Neural cell (in vitro differentiated cells): Measurements from ENCODE around the gene SH3D19. TPM values are rescaled to one million over a fixed set of nuclear protein-coding genes. Genes with fewer than 3 reads are reported as not detected.

Experiments
- H2AFZ ChIP-seq: fragments of 200-600, 300-800 bp; sonication (generic), shearing (Covaris generic); 2 replicates; pipeline ENCODE4 v1.6.0; 2014; ENCODE audit warnings: low read depth, mild to moderate bottlenecking, antibody characterized with exemption, low read length, moderate library complexity
- H3F3A ChIP-seq: fragments of 200-600 bp; shearing (Covaris generic); 2 replicates; pipeline ENCODE4 v1.6.1; 2016; ENCODE audit warnings: mild to moderate bottlenecking, moderate library complexity, mixed read lengths, antibody characterized with exemption, low read length; ENCODE audit not compliant: insufficient read depth, poor library complexity, severe bottlenecking
- H3K27ac ChIP-seq: fragments of 200-600, 300-800 bp; sonication (generic), shearing (Covaris generic); 2 replicates; pipeline ENCODE4 v1.5.1; 2014; ENCODE audit warnings: mild to moderate bottlenecking, low read length, moderate library complexity
- H3K27me3 ChIP-seq: fragments of 300-800, 200-600 bp; sonication (generic), shearing (Covaris generic); 2 replicates; pipeline ENCODE4 v1.6.0; 2014; ENCODE audit warnings: mild to moderate bottlenecking, low read depth, low read length, moderate library complexity; ENCODE audit not compliant: insufficient read depth
- H3K36me3 ChIP-seq: fragments of 300-800, 200-600 bp; sonication (generic), shearing (Covaris generic); 2 replicates; pipeline ENCODE4 v1.5.1; 2014; ENCODE audit warnings: mild to moderate bottlenecking, antibody characterized with exemption, low read length, moderate library complexity; ENCODE audit not compliant: insufficient read depth
- H3K4me2 ChIP-seq: fragments of 300-800, 200-600 bp; sonication (generic), shearing (Covaris generic); 2 replicates; pipeline ENCODE4 v1.6.0; 2014; ENCODE audit warnings: mild to moderate bottlenecking, low read length
- H3K4me3 ChIP-seq: fragments of 300-800, 200-600 bp; sonication (generic), shearing (Covaris generic); 2 replicates; pipeline ENCODE4 v1.5.1; 2014; ENCODE audit warnings: mild to moderate bottlenecking, low read length, moderate library complexity
- H3K79me2 ChIP-seq: fragments of 200-600 bp; shearing (Covaris generic); replicated peaks from 2 replicates; pipeline ENCODE4 v1.6.0; 2014; ENCODE audit warnings: mild to moderate bottlenecking, low read length, moderate library complexity; ENCODE audit not compliant: insufficient read depth
- H3K9ac ChIP-seq: fragments of 300-800, 200-600 bp; sonication (generic), shearing (Covaris generic); 2 replicates; pipeline ENCODE4 v1.6.1; 2016; ENCODE audit warnings: mild to moderate bottlenecking, low read length, mixed read lengths
- H3K9me2 ChIP-seq: fragments of 200-600 bp; shearing (Covaris generic); 2 replicates; pipeline ENCODE4 v1.6.1; 2016; ENCODE audit warnings: mild to moderate bottlenecking, low read length, mixed read lengths; ENCODE audit not compliant: insufficient read depth
- H3K9me3 ChIP-seq: fragments of 200-600, 300-800 bp; sonication (generic), shearing (Covaris generic); 2 replicates; pipeline ENCODE4 v1.6.1; 2016; ENCODE audit warnings: mild to moderate bottlenecking, mixed run types, low read length, moderate library complexity, mixed read lengths
- H4K20me1 ChIP-seq: fragments of 200-600 bp; shearing (Covaris generic); 2 replicates; pipeline ENCODE4 v1.6.1; 2016; ENCODE audit warnings: mild to moderate bottlenecking, mixed run types; ENCODE audit not compliant: insufficient read depth
- EP300 ChIP-seq: fragments of 450-650 bp; conservative IDR thresholded peaks from 2 replicates; pipeline ENCODE4 v1.6.1; 2014; ENCODE audit warnings: antibody characterized with exemption, mild to moderate bottlenecking, moderate library complexity; ENCODE audit not compliant: poor library complexity, severe bottlenecking
- EZH2 ChIP-seq: fragments of 200-600, 300-800 bp; shearing (Covaris generic), sonication (generic); IDR thresholded peaks from 2 replicates; pipeline ENCODE4 v1.6.1; 2014; ENCODE audit warnings: antibody characterized with exemption, low read length, borderline replicate concordance, mild to moderate bottlenecking; ENCODE audit not compliant: insufficient read depth, poor library complexity, severe bottlenecking
- MXI1 ChIP-seq: fragments of 450-650 bp; conservative IDR thresholded peaks from 2 replicates; pipeline ENCODE4 v1.6.1; 2014; ENCODE audit warnings: antibody characterized with exemption, mild to moderate bottlenecking; ENCODE audit not compliant: poor library complexity, severe bottlenecking
- POLR2AphosphoS5 ChIP-seq: IDR thresholded peaks from 2 replicates; pipeline ENCODE4 v1.6.1; 2012
- RAD21 ChIP-seq: fragments of 450-650 bp; conservative IDR thresholded peaks from 2 replicates; pipeline ENCODE4 v1.6.1; 2014; ENCODE audit warnings: antibody characterized with exemption, mild to moderate bottlenecking, moderate library complexity
- SMC3 ChIP-seq: fragments of 450-650 bp; conservative IDR thresholded peaks from 2 replicates; pipeline ENCODE4 v1.6.1; 2014; ENCODE audit warnings: antibody characterized with exemption, mild to moderate bottlenecking, moderate library complexity; ENCODE audit not compliant: poor library complexity
- TAF1 ChIP-seq: IDR thresholded peaks from 2 replicates; pipeline ENCODE4 v1.6.1; 2012; ENCODE audit warnings: low read depth
- polyA plus RNA-seq: library from polyadenylated mRNA; depleted of rRNA; stranded (reverse); fragments of >200 nt; gene quantifications from 2 replicates; pipeline ENCODE4 v1.2.3, GENCODE V29; 2014
- TF ChIP-seq, protein P1 (sequence below): fragments of 450-650 bp; IDR thresholded peaks from 2 replicates; pipeline ENCODE4 v1.5.1; 2014; ENCODE audit warnings: antibody characterized with exemption, mild to moderate bottlenecking, moderate library complexity; ENCODE audit not compliant: poor library complexity, severe bottlenecking
- TF ChIP-seq, protein P2 (sequence below): IDR thresholded peaks from 2 replicates; pipeline ENCODE4 v1.6.1; 2012; ENCODE audit warnings: borderline replicate concordance

SH3D19 gene
- polyA plus RNA-seq, 1 donor from 2014 or later = 0.46 TPM

DNA sequence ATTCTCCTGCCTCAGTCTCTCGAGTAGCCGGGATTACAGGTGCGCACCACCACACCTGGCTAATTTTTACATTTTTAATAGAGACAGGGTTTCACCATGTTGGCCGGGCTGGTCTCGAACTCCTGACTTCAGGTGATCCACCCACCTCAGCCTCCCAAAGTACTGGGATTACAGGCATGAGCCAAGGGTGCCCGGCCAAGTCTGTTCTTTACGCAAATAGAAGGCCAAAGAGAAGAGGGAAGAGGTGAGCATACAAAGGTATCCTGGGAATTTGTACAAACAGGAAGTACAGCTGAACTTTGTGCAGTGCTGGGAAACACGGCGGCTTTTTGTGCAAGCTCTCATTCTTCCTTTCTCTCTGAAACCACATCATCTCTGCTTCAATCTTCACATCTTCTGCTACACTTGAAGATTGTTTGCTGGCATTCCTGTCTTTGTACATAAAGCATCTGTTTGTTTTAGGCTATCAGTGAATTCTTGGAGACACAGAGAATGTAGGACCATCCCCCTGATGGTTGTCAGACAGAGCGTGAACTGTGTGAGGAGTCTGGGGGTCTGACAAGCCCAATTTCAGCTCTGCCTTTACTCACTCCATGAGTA is 120.4 kb downstream of the SH3D19 start:
- Histone ChIP-seq H4K20me1 (no peaks in the 10 kb centered on the region), H3K4me3 (no peak overlapping the region), H3K9ac (no peak overlapping the region), H3K9me2 (no peaks in the 10 kb centered on the region), H3K79me2 (no peaks in the 10 kb centered on the region), H3K36me3 (no peaks in the 10 kb centered on the region), H3K27me3 (no peaks in the 10 kb centered on the region), H2AFZ (no peak overlapping the region), H3K4me2 (no peak overlapping the region), H3K27ac (no peak overlapping the region), H3F3A (no peaks in the 10 kb centered on the region), H3K9me3 (no peaks in the 10 kb centered on the region)
- no peak for TF ChIP-seq TAF1
- TF ChIP-seq SMC3 = no peak
- no peak for TF ChIP-seq EZH2
- TF ChIP-seq EP300 = no peak
- TF ChIP-seq, protein P1, sequence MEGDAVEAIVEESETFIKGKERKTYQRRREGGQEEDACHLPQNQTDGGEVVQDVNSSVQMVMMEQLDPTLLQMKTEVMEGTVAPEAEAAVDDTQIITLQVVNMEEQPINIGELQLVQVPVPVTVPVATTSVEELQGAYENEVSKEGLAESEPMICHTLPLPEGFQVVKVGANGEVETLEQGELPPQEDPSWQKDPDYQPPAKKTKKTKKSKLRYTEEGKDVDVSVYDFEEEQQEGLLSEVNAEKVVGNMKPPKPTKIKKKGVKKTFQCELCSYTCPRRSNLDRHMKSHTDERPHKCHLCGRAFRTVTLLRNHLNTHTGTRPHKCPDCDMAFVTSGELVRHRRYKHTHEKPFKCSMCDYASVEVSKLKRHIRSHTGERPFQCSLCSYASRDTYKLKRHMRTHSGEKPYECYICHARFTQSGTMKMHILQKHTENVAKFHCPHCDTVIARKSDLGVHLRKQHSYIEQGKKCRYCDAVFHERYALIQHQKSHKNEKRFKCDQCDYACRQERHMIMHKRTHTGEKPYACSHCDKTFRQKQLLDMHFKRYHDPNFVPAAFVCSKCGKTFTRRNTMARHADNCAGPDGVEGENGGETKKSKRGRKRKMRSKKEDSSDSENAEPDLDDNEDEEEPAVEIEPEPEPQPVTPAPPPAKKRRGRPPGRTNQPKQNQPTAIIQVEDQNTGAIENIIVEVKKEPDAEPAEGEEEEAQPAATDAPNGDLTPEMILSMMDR = no peak
- TF ChIP-seq, protein P2, sequence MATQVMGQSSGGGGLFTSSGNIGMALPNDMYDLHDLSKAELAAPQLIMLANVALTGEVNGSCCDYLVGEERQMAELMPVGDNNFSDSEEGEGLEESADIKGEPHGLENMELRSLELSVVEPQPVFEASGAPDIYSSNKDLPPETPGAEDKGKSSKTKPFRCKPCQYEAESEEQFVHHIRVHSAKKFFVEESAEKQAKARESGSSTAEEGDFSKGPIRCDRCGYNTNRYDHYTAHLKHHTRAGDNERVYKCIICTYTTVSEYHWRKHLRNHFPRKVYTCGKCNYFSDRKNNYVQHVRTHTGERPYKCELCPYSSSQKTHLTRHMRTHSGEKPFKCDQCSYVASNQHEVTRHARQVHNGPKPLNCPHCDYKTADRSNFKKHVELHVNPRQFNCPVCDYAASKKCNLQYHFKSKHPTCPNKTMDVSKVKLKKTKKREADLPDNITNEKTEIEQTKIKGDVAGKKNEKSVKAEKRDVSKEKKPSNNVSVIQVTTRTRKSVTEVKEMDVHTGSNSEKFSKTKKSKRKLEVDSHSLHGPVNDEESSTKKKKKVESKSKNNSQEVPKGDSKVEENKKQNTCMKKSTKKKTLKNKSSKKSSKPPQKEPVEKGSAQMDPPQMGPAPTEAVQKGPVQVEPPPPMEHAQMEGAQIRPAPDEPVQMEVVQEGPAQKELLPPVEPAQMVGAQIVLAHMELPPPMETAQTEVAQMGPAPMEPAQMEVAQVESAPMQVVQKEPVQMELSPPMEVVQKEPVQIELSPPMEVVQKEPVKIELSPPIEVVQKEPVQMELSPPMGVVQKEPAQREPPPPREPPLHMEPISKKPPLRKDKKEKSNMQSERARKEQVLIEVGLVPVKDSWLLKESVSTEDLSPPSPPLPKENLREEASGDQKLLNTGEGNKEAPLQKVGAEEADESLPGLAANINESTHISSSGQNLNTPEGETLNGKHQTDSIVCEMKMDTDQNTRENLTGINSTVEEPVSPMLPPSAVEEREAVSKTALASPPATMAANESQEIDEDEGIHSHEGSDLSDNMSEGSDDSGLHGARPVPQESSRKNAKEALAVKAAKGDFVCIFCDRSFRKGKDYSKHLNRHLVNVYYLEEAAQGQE = no peak
- TF ChIP-seq RAD21 = no peak
- no peak for TF ChIP-seq POLR2AphosphoS5
- no peak for TF ChIP-seq MXI1

GRCh38 chr4:151202851-151203455 is 122.5 kb downstream of the SH3D19 start:
- Histone ChIP-seq H3K79me2 (no peaks in the 10 kb centered on the region), H3K9ac (no peak overlapping the region), H4K20me1 (no peaks in the 10 kb centered on the region), H3K4me2 (no peak overlapping the region), H3K27me3 (no peaks in the 10 kb centered on the region), H3K9me2 (no peaks in the 10 kb centered on the region), H3K4me3 (no peak overlapping the region), H3K9me3 (no peaks in the 10 kb centered on the region), H2AFZ (no peak overlapping the region), H3F3A (no peaks in the 10 kb centered on the region), H3K36me3 (no peaks in the 10 kb centered on the region), H3K27ac (no peak overlapping the region)
- TF ChIP-seq, protein P2 = no peak
- TF ChIP-seq TAF1 (no peak), EZH2 (no peak), RAD21 (no peak), SMC3 (no peak), MXI1 (no peak), POLR2AphosphoS5 (no peak), EP300 (no peak)
- TF ChIP-seq, protein P1 = no peak
